Renal pelvis (tissue), 4 donors: Measurements from ENCODE around the gene SPOCK1. TPM values are rescaled to one million over a fixed set of nuclear protein-coding genes. Genes with fewer than 3 reads are reported as not detected.

Experiments used
- DNase-seq: peaks from one replicate; pipeline ENCODE4 v3.0.0-alpha.2; 2013
- polyA plus RNA-seq, 3 donors: library from polyadenylated mRNA; unstranded; fragments of 120-200 nt; gene quantifications; one replicate each; pipeline ENCODE4 v1.2.1, GENCODE V29; 2013; ENCODE audit not compliant: insufficient read length in 3 of 3

Gene SPOCK1
- polyA plus RNA-seq, 3 donors = 4.5 to 9.5 (median 9.2) TPM

GRCh38 chr5:137156180-137156579, 342.9 kb downstream of the SPOCK1 start:
- no peak for DNase-seq

GRCh38 chr5:137155261-137156000, 343.7 kb downstream of the SPOCK1 start:
- DNase-seq = peak; percentile 65

DNA sequence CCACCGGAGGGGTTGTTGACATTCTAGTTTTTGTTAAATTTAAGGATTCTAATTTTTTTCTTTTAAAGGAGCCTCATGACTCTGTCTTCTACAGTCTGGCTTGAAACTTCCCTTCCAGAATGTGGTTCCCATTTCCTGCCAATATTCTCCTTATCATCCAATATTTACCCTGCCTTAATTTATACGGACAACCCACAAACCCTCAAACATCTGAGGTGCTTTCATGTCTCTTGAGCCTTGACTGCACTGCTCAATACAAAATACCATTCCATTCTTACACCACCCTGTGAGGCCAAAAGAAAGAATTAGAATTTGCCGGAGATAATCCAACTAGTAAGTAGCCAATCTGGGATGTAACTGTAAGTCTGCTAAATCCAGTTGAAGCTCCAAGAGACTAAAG, 346.5 kb downstream of the SPOCK1 start:
- no peak for DNase-seq

- DNase-seq = no peak
Measured at GRCh38 chr5:137148655-137149054, 350.5 kb downstream of the SPOCK1 start.

GRCh38 chr5:137148159-137148558, 351.0 kb downstream of the SPOCK1 start:
- DNase-seq = no peak

DNA sequence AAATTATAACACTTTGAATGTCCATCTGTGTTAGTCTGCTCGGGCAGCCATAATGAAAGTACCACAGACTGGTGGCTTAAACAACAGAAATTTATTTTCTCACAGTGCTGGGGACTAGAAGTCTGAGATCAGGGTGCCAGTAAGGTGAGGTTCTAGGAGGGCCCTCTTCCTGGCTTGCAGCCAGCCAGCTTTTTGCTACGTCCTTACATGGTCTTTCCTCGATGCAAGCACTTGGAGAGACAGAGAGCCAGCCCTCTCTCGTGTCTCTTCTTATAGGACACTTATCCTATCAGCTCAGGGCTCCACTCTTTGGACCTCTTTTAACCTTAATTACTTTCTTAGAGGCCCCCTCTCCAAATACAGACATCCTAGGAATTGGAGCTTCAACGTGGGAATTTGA, 351.8 kb downstream of the SPOCK1 start:
- DNase-seq = no peak

GRCh38 chr5:137146402-137146890, 352.7 kb downstream of the SPOCK1 start:
- DNase-seq = peak; percentile 88

GRCh38 chr5:137145721-137146120, 353.4 kb downstream of the SPOCK1 start:
- no peak for DNase-seq

GRCh38 chr5:137144656-137145055, 354.5 kb downstream of the SPOCK1 start:
- no peak for DNase-seq

GRCh38 chr5:137142764-137143605, 356.1 kb downstream of the SPOCK1 start:
- no peak for DNase-seq

DNA sequence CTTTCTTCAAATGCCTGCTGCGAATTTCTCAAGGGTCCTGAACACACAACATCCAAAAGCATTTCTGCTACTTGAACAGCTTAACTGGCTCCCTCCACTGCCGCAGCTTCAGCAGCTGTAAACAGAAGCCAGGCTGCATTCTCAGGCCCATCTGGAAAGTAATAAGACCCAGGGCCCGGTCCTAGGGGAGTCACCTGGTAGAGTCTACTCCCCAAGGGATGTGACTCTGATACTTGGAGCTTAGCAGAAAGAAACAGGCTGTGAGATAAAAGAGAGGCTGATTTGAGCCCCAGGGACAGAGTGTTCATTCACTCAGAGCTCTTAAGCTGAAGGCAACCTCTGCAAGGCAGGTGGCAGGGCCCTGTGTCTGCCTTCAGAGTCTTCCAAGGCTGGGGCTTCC, 356.8 kb downstream of the SPOCK1 start:
- no peak for DNase-seq

- DNase-seq = no peak
Measured at GRCh38 chr5:137141779-137142178, 357.3 kb downstream of the SPOCK1 start.

DNA sequence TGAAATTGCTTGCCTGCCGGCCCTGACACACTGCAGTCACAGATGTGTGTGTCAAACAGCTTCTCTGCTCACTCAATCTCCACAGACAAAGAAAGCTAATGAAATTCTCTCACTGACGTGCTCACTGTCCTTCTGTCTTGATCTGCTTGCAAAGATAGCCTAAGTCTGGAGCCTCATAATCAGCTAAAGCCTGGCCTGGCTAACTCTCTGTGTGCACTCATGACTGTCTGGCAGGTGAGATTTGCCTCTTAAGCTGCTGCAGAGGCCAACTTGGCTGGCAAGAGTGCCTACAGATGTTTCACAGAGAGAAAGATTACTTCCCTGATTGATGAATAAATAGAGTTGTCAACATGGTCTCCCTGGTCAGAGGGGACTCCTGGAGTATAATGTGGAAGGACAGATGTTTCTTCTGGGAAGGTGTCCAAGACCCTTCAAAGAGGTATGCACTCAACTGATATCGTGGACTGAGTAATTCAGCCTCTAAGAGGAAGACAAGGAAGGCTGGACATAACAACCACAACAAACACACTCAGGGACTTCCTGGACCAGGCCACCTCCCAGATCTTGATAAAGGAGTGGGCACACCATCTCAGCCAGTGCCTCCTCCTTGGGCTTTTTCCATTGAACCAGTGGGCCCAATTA, 362.0 kb downstream of the SPOCK1 start:
- DNase-seq = no peak

DNA sequence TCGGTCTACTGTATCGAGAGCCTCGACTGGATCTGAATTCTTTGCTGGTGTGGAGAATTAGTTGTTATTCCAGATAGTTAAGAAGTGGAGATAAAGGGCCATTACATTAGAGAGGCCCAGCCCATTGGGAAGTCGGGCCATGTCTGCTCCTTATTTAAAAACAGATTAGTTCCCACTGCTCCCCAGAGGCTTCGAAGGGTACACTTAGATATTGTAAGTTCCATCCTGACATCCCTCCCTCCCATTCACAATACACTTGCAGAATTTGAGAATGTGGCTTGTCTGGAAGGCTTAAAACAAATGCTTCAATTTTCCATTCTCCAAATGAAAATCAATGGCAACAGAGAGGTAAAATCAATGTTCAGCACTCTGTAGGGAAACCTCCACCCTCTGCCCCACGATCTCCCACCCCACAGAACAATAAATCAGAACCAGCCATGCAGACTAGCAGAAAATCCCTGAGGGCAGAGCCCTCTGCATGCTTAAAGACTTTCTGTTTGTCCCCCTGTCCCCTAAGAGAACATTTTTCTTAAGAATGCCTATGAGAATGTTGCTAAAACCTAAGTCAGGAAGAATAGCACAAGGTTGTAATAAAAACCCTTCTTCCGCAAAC, 364.1 kb downstream of the SPOCK1 start:
- DNase-seq = no peak

DNA sequence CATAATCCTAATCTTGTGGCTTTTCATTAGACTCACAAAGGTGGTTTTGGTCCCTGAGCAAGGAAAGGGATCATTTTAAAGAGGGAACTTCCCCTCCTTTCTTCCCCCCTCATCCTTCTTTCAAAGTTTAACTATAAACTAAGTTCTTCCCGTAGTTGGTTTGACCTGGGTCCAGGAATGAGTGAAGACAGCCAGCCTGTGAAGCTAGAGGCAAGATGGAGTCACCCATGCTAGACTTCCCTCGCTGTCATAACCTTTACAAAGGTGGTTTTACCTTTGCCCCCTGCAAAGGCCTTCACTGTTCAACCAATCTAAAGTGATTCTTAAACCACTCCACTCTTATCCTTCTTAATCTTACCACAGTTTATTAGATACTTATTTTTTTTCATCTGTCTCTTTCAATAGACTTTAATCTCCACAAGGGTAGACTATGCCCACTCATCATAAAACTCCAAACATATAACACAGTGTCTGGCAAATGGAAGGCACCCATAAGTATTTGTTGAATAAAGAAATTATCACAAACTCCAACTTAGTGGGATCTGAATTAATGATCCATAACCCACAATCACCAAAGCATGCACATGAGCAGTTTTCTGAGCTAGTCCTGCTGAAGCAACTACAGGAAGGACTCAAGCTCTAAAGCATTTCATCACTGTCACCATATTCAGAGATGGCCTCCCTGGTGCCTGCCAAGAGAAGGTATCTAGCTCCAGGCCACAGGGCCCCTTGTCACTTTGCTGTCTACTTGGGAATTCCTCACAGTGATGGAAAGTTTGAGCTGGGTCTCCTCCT, 369.0 kb downstream of the SPOCK1 start:
- no peak for DNase-seq

GRCh38 chr5:137128012-137128411, 371.1 kb downstream of the SPOCK1 start:
- no peak for DNase-seq

DNA sequence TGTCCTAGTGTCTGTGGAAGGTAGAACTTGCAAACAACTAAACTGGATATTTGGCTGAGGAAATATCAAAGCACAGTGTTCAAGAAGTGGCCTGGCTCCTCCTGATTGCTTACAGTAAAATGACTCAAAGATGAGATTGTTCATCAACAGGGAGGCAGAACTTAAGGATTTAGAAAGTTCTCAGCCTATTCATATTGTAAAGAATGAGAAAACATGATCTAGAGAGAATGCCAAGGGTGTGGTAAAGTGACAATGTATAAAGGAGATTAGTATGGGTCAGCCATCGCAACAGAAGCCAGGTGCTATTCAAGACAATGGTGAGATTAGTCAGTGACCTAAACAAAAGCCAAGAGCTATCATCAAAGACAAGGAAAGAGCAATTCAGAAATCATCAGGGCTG, 372.3 kb downstream of the SPOCK1 start:
- DNase-seq = no peak

GRCh38 chr5:137122558-137122957, 376.6 kb downstream of the SPOCK1 start:
- no peak for DNase-seq

DNA sequence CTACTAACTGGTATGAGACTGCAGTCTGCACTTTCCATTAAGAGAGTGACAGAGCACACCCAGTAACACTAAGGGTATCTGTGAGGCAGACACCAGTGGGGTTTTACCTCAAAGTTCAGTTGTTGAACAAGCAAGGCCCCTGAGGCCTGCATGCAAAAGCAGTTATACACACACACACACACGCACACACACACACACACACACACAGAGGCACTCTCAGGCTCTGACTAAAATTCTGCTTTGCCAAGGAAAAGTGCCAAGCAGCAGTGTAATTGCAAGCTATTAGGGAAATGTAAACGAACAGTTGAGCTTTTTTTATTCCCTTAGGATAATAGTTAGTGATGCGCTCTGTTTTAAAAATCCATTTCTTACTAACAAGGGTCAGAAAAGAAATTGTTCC, 377.1 kb downstream of the SPOCK1 start:
- DNase-seq = no peak

GRCh38 chr5:137119321-137119720, 379.8 kb downstream of the SPOCK1 start:
- DNase-seq = peak; percentile 12

DNA sequence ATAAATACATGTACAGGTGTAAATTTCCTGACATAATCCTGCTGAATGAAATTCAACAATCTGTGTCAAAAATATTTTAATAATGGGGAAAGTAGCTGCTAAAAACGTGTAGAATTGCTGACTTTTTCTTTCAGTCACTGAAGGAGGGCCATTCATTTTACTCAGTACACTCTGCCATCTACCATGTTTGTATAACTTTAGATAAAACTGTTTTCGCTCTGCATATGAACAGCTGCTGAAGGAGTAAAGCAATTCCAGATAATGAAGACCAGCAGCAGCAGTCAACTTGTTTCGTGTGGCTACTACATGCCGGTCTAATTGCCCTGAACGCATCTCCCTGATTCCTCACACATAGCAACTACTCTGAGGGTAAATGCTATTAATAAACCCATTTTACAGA, 380.5 kb downstream of the SPOCK1 start:
- no peak for DNase-seq
